ENCODE results near the gene NOX5.
A peak's percentile ranks its signal among the peaks of the same experiment; 100 is the strongest.

NOX5 gene

GRCh38 chr15:69016021-69016595, 1.6 kb downstream of the NOX5 start:
- DNase-seq (ENCODE audit: low read depth in 4 of 4, low spot score in 1 of 4), result no peak

GRCh38 chr15:69017978-69018377, 3.5 kb downstream of the NOX5 start:
- no peak for DNase-seq (ENCODE audit: low read depth in 4 of 4, low spot score in 1 of 4)

DNA sequence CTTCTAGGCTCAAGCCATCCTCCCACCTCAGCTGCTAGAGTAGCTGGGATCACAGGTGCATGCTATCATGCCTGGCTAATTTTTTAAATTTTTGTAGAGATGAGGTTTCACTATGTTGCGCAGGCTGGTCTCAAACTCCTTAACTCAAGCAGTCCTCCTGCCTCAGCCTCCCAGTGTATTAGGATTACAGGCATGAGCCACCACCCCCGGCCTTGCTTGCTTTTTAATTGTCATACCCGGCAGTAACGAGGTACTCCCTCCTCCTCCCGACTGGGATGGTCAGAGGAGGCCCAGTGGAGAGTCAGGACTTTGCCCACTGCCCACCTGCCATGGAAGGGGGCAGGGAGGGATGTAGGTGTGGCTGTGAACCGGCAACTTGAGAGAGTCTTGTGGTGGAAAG, 4.5 kb downstream of the NOX5 start:
- DNase-seq (ENCODE audit: low read depth in 4 of 4, low spot score in 1 of 4), result no peak

- DNase-seq (ENCODE audit: low read depth in 4 of 4, low spot score in 1 of 4), result no peak
Observed at GRCh38 chr15:69021895-69022294, 7.4 kb downstream of the NOX5 start.

DNA sequence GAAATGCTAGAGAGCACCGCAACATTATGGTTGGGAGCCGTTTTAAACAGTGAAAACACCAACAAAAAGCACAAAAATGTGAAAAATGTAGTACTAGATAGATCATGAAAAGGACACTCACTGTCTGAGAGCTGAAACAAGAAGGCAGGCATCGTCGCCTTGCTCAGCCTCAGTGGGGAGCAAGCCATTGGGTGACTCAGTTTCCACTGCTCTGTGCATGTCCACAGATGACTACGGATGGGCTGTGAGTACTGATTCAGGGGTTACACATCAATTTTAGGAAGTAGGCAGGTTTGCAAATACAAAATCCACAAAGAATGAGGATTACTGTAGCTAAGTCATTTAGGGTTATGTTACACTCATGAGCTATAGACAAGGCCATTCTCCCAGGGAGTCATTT, 10.8 kb downstream of the NOX5 start:
- no peak for DNase-seq (ENCODE audit: low read depth in 4 of 4, low spot score in 1 of 4)

DNA sequence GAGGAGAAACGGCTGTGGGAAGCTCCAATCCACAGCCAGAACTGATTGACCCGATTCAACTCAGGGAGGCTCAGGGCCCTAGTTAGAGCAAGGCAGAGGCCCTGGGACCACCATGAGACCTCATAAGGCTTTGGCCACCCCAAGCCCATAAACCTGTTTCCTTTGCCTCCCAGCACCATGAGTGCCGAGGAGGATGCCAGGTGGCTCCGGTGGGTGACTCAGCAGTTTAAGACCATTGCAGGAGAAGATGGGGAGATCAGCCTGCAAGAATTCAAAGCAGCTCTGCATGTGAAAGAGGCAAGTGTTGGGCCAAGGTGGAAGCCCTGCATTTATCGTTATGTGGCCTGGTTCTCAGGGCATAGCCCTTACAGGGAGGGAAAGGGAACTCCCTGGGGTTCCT, 11.9 kb downstream of the NOX5 start:
- DNase-seq (ENCODE audit: low read depth in 4 of 4, low spot score in 1 of 4), result no peak

DNA sequence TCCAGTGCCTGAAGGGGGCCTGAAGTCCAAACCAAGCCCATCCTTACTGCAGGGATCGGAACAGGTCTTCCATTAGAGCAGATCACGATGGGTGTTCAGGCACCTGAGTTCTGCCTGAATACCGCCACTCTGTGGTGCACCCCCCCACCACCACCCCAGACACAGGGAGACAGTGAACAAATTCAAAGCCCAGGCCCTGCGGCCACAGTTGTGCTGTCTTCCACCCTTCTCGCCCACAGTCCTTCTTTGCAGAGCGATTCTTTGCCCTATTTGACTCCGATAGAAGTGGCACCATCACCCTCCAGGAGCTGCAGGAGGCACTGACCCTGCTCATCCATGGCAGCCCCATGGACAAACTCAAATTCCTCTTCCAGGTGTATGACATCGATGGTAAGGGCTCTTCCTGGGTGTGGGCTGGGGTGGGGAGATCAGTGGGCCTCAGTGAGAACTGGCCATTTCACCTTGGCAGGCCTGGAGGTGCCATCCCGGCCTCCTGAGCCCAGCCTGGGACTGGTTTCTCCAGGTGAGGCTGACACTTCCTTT, 13.6 kb downstream of the NOX5 start:
- DNase-seq (ENCODE audit: low read depth in 4 of 4, low spot score in 1 of 4), result no peak

DNA sequence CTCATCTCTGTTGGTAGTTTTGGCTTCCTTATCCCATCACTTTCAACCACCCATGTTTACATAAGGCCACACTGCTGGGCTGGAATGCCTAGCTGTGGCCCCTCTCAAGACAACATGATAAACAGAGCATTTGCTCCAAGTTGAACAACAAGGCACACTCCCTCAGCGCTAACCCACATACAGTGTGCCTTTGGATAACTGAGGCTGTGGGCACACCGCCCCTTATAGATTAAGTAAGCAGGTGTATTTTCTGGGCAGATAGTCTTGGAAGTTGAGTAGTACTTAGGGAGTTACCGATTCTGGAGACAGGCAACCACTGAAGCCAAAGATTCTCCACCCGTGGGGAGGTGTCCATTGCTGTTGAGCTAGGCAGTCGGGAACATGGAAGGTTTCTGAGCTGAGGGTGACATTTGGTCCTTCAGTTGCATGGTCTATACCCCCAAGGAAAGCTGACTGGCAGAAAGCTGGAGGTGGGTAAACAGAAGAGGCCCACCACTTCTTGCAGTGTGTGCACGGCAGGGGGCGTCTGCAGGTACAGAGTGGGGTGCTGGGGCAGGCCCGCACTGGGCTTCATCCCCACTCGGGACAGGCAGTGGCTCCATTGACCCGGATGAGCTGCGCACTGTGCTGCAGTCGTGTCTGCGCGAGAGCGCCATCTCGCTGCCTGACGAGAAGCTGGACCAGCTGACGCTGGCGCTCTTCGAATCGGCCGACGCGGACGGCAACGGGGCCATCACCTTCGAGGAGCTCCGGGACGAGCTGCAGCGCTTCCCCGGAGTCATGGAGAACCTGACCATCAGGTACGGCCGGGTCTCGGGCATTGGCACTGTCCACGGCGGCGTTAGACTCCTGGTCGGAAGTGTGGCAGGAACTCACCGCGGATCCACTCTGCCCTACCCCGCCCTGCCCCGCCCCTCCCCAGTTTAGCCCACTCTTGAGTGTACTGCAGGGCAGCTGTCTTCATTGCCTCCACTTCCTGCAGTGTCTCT, 16.8 kb downstream of the NOX5 start:
- DNase-seq (ENCODE audit: low read depth in 4 of 4, low spot score in 1 of 4), result peak in 3 of 4 experiments; percentile 2 to 21 (median 9)

- DNase-seq (ENCODE audit: low read depth in 4 of 4, low spot score in 1 of 4), result no peak
Observed at GRCh38 chr15:69032031-69032430, 17.5 kb downstream of the NOX5 start.

- DNase-seq (ENCODE audit: low read depth in 4 of 4, low spot score in 1 of 4), result no peak
Observed at GRCh38 chr15:69032703-69033373, 18.3 kb downstream of the NOX5 start.

DNA sequence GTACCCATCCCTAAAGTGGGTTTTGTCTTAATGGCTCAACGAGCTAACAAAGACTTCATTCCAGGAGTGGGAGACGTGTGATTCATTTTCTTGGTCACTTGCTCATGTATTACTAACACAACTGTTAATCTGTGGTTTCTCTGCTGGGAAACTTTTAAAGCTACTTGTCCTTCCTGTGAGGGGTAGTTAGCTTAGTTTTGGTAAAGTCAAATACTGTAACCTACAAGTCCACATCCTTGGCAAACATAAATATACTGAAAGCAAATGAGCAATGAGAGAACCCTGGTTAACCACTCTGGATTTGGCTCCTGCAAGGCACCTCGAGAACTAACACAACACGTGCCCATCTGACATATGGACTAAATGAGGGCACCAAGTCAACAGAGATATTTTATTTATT, 19.9 kb downstream of the NOX5 start:
- no peak for DNase-seq (ENCODE audit: low read depth in 4 of 4, low spot score in 1 of 4)

GRCh38 chr15:69035205-69035917, 20.9 kb downstream of the NOX5 start:
- DNase-seq (ENCODE audit: low read depth in 4 of 4, low spot score in 1 of 4), result no peak

GRCh38 chr15:69035918-69036258, 21.4 kb downstream of the NOX5 start:
- no peak for DNase-seq (ENCODE audit: low read depth in 4 of 4, low spot score in 1 of 4)

DNA sequence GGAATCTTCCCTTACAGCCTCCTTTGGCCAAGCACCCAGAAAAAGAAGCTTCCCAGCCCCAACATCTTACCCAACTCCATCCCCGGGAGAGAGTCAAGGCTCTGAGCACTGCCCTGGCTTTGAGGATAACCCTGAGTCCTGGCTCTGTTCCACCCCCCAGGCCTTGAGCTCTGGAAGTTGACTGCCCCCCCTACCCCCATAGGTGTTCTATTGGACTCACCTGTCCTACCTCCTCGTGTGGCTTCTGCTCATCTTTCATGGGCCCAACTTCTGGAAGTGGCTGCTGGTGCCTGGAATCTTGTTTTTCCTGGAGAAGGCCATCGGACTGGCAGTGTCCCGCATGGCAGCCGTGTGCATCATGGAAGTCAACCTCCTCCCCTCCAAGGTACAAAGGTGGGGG, 22.3 kb downstream of the NOX5 start:
- DNase-seq (ENCODE audit: low read depth in 4 of 4, low spot score in 1 of 4), result no peak

DNA sequence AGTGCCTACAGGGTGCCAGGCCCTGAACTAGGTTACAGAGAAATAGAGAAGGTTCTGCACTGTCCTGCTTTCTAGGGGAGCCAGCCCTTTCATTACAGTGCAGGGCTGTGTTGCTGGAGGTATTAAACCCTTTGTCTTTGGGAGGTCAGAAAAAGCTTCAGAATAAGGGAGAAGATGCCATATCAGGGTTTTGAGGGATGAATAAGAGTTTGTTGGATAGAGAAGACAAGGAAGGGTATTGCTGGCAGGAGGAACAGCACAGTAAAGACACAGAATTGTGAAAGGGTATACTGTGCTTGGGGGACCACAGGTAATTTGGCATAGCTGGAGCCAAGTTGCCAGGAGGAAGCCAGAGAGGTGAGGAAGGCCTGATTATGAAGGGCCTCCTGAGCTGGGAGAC, 23.0 kb downstream of the NOX5 start:
- no peak for DNase-seq (ENCODE audit: low read depth in 4 of 4, low spot score in 1 of 4)

DNA sequence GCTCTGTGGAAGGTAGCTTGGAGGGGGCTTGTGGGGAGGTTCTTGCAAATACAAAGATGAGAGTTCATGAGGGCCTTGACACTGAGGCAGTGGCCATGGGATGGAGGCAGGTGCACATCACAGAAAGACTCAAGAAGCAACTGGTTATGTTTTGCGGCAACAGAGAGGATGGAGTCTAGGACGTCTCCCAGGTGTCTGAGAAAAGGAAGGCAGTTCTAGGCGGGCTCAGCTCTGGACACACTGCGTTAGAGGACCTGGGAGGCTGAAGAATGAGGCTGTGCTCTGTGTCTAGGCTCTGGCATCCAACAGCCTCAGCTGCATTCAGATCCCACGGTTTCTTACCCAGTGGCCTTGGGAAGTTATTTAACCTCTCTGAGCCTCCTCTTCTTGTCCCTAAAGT, 23.5 kb downstream of the NOX5 start:
- no peak for DNase-seq (ENCODE audit: low read depth in 4 of 4, low spot score in 1 of 4)

DNA sequence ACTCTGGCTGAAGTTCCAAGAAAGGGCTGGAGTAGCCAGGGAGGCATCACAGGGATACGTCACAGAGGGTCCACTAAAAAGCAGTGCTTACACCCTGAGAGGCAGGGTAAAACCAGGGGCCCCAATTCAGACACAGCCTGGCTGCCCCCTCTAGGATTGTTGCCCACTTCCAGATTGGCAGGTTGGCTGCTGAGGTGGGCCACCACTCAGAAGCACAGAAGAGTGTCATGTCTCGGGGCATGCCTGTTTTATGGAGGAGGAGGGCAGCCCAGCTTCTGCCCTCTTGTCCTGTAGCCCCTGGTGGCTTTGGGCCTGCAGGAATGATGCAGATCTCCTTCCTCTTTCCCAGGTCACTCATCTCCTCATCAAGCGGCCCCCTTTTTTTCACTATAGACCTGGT, 24.0 kb downstream of the NOX5 start:
- no peak for DNase-seq (ENCODE audit: low read depth in 4 of 4, low spot score in 1 of 4)

DNA sequence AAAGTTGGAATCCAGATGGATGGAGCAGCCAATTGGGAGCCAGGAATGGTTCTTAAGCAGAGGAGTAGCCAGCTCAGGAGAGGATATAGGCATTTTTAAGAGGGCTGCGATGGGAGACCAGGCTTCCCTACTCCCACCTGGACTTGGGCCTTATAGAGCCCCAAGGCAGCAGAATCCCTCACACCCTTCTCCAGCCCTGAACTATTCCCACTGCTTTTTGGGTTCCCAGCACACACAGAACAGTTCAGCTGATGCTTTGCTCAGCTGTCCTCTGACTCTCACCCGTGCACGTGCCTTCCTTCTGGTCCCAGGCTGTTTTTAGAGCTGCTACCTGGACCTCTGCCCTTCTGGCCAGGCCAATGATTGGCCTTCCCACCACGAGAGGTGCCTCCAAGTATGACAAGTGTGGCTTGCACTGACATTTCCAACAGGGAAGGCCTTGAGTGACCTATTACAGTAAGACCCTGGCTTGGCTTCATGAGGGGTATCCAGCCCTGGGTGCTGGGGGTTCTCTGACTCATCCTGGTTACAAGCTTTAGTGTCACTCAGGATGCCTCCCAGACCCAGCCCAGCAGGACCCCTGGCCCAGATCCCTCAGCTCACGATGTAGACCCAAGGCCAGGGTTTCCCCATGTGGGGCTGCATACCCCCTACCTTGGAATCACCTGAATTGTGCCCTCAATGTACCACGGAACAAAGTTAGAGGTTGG, 25.2 kb downstream of the NOX5 start:
- no peak for DNase-seq (ENCODE audit: low read depth in 4 of 4, low spot score in 1 of 4)

DNA sequence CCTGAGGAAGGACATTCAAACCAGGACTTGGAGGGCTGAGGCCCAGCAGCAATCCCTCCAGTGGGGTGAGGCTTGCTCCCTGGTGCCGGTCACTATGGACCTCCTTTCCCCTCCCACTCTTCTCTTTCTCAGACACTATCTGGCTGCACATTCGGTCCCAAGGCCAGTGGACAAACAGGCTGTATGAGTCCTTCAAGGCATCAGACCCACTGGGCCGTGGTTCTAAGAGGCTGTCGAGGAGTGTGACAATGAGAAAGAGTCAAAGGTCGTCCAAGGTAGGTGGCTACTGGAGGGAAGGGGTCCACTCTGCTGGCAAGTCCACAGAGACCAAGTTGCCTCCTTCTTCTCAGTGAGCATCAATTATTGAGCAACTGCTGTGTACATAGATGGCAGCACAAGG, 28.0 kb downstream of the NOX5 start:
- no peak for DNase-seq (ENCODE audit: low read depth in 4 of 4, low spot score in 1 of 4)

GRCh38 chr15:69045802-69046201, 31.3 kb downstream of the NOX5 start:
- no peak for DNase-seq (ENCODE audit: low read depth in 4 of 4, low spot score in 1 of 4)

- DNase-seq (ENCODE audit: low read depth in 4 of 4, low spot score in 1 of 4), result no peak
Observed at GRCh38 chr15:69046781-69047180, 32.3 kb downstream of the NOX5 start.
